ENCODE measurements around the gene DLG5.

Gene DLG5

GRCh38 chr10:77818378-77818777, 108.2 kb downstream of the DLG5 start:
- no peak for TF ChIP-seq CTCF (IDR thresholded peaks at IDR 0.05)

GRCh38 chr10:77817541-77817940, 109.0 kb downstream of the DLG5 start:
- no peak for TF ChIP-seq CTCF (IDR thresholded peaks at IDR 0.05)

- no peak for TF ChIP-seq CTCF (IDR thresholded peaks at IDR 0.05)
Measured at GRCh38 chr10:77816311-77816710, 110.2 kb downstream of the DLG5 start.

- TF ChIP-seq CTCF (IDR thresholded peaks at IDR 0.05) = no peak
Measured at GRCh38 chr10:77812741-77813140, 113.8 kb downstream of the DLG5 start.

- no peak for TF ChIP-seq CTCF (IDR thresholded peaks at IDR 0.05)
Measured at GRCh38 chr10:77811831-77812430, 114.6 kb downstream of the DLG5 start.

GRCh38 chr10:77810446-77811335, 115.9 kb downstream of the DLG5 start:
- TF ChIP-seq CTCF (IDR thresholded peaks at IDR 0.05) = no peak

- no peak for TF ChIP-seq CTCF (IDR thresholded peaks at IDR 0.05)
Measured at GRCh38 chr10:77809336-77809735, 117.2 kb downstream of the DLG5 start.
